Neural progenitor cell (in vitro differentiated cells): ENCODE measurements around the gene VRK2. TPM values are rescaled to one million over a fixed set of nuclear protein-coding genes. Genes with fewer than 3 reads are reported as not detected.

Experiments
- DNase-seq: peaks from one replicate; pipeline ENCODE4 v3.0.0-alpha.2; 2016; ENCODE audit warnings: low spot score
- H2AFZ ChIP-seq: fragments of 200-600 bp; sonication (generic); replicated peaks from 2 replicates; pipeline ENCODE4 v1.6.1; 2016; ENCODE audit warnings: antibody characterized with exemption
- H3F3A ChIP-seq: fragments of 200-600 bp; sonication (generic); 2 replicates; pipeline ENCODE4 v1.6.1; 2016; ENCODE audit warnings: antibody characterized with exemption, low read depth
- H3K27ac ChIP-seq: fragments of 200-600 bp; sonication (generic); 2 replicates; pipeline ENCODE4 v1.5.1; 2016; ENCODE audit warnings: mild to moderate bottlenecking
- H3K27me3 ChIP-seq: fragments of 200-600 bp; sonication (generic); 2 replicates; pipeline ENCODE4 v1.6.1; 2016; ENCODE audit warnings: mild to moderate bottlenecking, moderate library complexity
- H3K36me3 ChIP-seq: fragments of 200-600 bp; sonication (generic); 2 replicates; pipeline ENCODE4 v1.5.1; 2016
- H3K4me1 ChIP-seq: fragments of 200-600 bp; sonication (generic); 2 replicates; pipeline ENCODE4 v1.6.1; 2016; ENCODE audit warnings: mixed run types
- H3K4me2 ChIP-seq: fragments of 200-600 bp; sonication (generic); 2 replicates; pipeline ENCODE4 v1.6.1; 2016
- H3K4me3 ChIP-seq: fragments of 200-600 bp; sonication (generic); 2 replicates; pipeline ENCODE4 v1.5.1; 2016
- H3K79me2 ChIP-seq: fragments of 200-600 bp; sonication (generic); 2 replicates; pipeline ENCODE4 v1.6.1; 2016; ENCODE audit warnings: low read depth
- H3K9ac ChIP-seq: fragments of 200-600 bp; sonication (generic); 2 replicates; pipeline ENCODE4 v1.6.1; 2016
- H3K9me3 ChIP-seq: fragments of 200-600 bp; sonication (generic); 2 replicates; pipeline ENCODE4 v1.5.1; 2016; ENCODE audit warnings: low read depth
- H4K20me1 ChIP-seq: fragments of 200-600 bp; sonication (generic); 2 replicates; pipeline ENCODE4 v1.6.1; 2016; ENCODE audit warnings: low read depth
- H3K27ac Mint-ChIP-seq: 3 replicates; pipeline ENCODE4 v1.8.0; 2021; ENCODE audit warnings: mixed read lengths
- H3K27me3 Mint-ChIP-seq: 2 replicates; pipeline ENCODE4 v1.8.0; 2022; ENCODE audit warnings: low read depth, mild to moderate bottlenecking, inconsistent platforms, moderate library complexity, mixed read lengths; ENCODE audit not compliant: insufficient read depth
- H3K36me3 Mint-ChIP-seq: 3 replicates; pipeline ENCODE4 v1.8.0; 2021; ENCODE audit warnings: mixed read lengths
- H3K4me1 Mint-ChIP-seq: 3 replicates; pipeline ENCODE4 v1.8.0; 2021; ENCODE audit warnings: mixed read lengths
- H3K4me3 Mint-ChIP-seq: 3 replicates; pipeline ENCODE4 v1.8.0; 2021; ENCODE audit warnings: mild to moderate bottlenecking, moderate library complexity, mixed read lengths
- H3K9me3 Mint-ChIP-seq: 3 replicates; pipeline ENCODE4 v1.8.0; 2020; ENCODE audit warnings: mixed read lengths
- EZH2 ChIP-seq: fragments of 200-600 bp; sonication (generic); IDR thresholded peaks from 2 replicates; pipeline ENCODE4 v1.6.1; 2017; ENCODE audit warnings: antibody characterized with exemption, mild to moderate bottlenecking, moderate library complexity
- EZH2phosphoT487 ChIP-seq: fragments of 200-600 bp; sonication (generic); IDR thresholded peaks from 2 replicates; pipeline ENCODE4 v1.6.1; 2017; ENCODE audit warnings: antibody characterized with exemption
- total RNA-seq: library from RNA; depleted of rRNA; stranded (reverse); fragments of >200 nt; gene quantifications from 2 replicates; pipeline ENCODE4 v1.2.3, GENCODE V29; 2015; ENCODE audit warnings: low replicate concordance
- TF ChIP-seq, protein P1 (sequence below): fragments of 200-600 bp; sonication (generic); IDR thresholded peaks from 2 replicates; pipeline ENCODE4 v1.5.1; 2017; ENCODE audit warnings: antibody characterized with exemption, mild to moderate bottlenecking

VRK2 gene
- total RNA-seq, 1 donor from 2014 or later = 39.2 TPM

- Histone ChIP-seq H3K9me3 (no peaks in the 10 kb centered on the region), H3K27ac (no peak overlapping the region), H3F3A (no peaks in the 10 kb centered on the region), H3K36me3 (no peaks in the 10 kb centered on the region), H3K4me1 (peaks cover 3% of the 10 kb centered on the region), H3K27me3 (no peaks in the 10 kb centered on the region), H3K4me2 (no peak overlapping the region), H2AFZ (no peak overlapping the region), H3K79me2 (peaks cover 11% of the 10 kb centered on the region), H3K4me3 (no peak overlapping the region), H4K20me1 (no peaks in the 10 kb centered on the region), H3K9ac (no peak overlapping the region)
- no peak overlapping the region for H3K4me3 Mint-ChIP-seq
- peaks cover 2% of the 10 kb centered on the region for H3K4me1 Mint-ChIP-seq
- no peak overlapping the region for H3K27ac Mint-ChIP-seq
- H3K27me3 Mint-ChIP-seq = no peaks in the 10 kb centered on the region
- no peak for DNase-seq
- H3K9me3 Mint-ChIP-seq = no peaks in the 10 kb centered on the region
- peaks cover 17% of the 10 kb centered on the region for H3K36me3 Mint-ChIP-seq
- TF ChIP-seq, protein P1, sequence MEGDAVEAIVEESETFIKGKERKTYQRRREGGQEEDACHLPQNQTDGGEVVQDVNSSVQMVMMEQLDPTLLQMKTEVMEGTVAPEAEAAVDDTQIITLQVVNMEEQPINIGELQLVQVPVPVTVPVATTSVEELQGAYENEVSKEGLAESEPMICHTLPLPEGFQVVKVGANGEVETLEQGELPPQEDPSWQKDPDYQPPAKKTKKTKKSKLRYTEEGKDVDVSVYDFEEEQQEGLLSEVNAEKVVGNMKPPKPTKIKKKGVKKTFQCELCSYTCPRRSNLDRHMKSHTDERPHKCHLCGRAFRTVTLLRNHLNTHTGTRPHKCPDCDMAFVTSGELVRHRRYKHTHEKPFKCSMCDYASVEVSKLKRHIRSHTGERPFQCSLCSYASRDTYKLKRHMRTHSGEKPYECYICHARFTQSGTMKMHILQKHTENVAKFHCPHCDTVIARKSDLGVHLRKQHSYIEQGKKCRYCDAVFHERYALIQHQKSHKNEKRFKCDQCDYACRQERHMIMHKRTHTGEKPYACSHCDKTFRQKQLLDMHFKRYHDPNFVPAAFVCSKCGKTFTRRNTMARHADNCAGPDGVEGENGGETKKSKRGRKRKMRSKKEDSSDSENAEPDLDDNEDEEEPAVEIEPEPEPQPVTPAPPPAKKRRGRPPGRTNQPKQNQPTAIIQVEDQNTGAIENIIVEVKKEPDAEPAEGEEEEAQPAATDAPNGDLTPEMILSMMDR = no peak
- TF ChIP-seq EZH2phosphoT487 (no peak), EZH2 (no peak)
These were observed 17.0 kb downstream of the VRK2 start for GRCh38 chr2:58063641-58064040.

GRCh38 chr2:58064086-58064485, 17.5 kb downstream of the VRK2 start:
- Histone ChIP-seq H3K9ac (no peak overlapping the region), H3K27ac (no peak overlapping the region), H3K4me2 (no peak overlapping the region), H3K4me3 (no peak overlapping the region), H3K36me3 (no peaks in the 10 kb centered on the region), H3F3A (no peaks in the 10 kb centered on the region), H3K4me1 (peaks cover 3% of the 10 kb centered on the region), H3K79me2 (peaks cover 11% of the 10 kb centered on the region), H2AFZ (no peak overlapping the region), H4K20me1 (no peaks in the 10 kb centered on the region), H3K27me3 (no peaks in the 10 kb centered on the region), H3K9me3 (no peaks in the 10 kb centered on the region)
- no peaks in the 10 kb centered on the region for H3K27me3 Mint-ChIP-seq
- peaks cover 17% of the 10 kb centered on the region for H3K36me3 Mint-ChIP-seq
- no peaks in the 10 kb centered on the region for H3K4me1 Mint-ChIP-seq
- no peak overlapping the region for H3K4me3 Mint-ChIP-seq
- no peak for DNase-seq
- no peak overlapping the region for H3K27ac Mint-ChIP-seq
- no peak for TF ChIP-seq EZH2
- H3K9me3 Mint-ChIP-seq = peaks cover 3% of the 10 kb centered on the region

DNA sequence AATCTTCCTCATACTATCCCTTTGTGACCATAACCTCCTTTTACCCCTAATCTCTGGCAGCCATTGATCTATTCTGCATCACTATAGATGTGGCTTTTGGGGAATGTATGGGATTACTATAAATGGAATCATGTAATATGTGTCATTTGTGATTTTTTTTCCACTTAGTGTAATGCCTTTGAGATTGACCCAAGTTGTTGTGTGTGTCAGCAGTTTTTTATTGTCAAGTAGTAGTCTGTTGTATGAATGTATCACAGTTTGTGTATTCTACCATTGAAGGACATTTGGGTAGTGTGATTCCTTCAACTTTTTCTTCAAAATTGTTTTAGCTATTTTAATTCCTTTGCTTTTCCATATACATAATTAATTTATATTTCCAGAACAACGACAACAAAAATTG, 18.6 kb downstream of the VRK2 start:
- H3K9me3 Mint-ChIP-seq = peaks cover 3% of the 10 kb centered on the region
- no peak overlapping the region for H3K27ac ChIP-seq
- no peak overlapping the region for H3K9ac ChIP-seq
- H4K20me1 ChIP-seq = no peaks in the 10 kb centered on the region
- no peaks in the 10 kb centered on the region for H3K9me3 ChIP-seq
- peaks cover 17% of the 10 kb centered on the region for H3K36me3 Mint-ChIP-seq
- no peaks in the 10 kb centered on the region for H3K36me3 ChIP-seq
- H3K79me2 ChIP-seq = peaks cover 11% of the 10 kb centered on the region
- H2AFZ ChIP-seq = no peak overlapping the region
- no peak overlapping the region for H3K27ac Mint-ChIP-seq
- no peak overlapping the region for H3K4me2 ChIP-seq
- no peak for DNase-seq
- H3K4me3 ChIP-seq = no peak overlapping the region
- H3F3A ChIP-seq = no peaks in the 10 kb centered on the region
- TF ChIP-seq EZH2phosphoT487 (no peak), EZH2 (no peak)
- TF ChIP-seq, protein P1 = no peak
- H3K4me1 ChIP-seq = peaks cover 3% of the 10 kb centered on the region
- H3K27me3 ChIP-seq = no peaks in the 10 kb centered on the region
- H3K27me3 Mint-ChIP-seq = no peaks in the 10 kb centered on the region
- no peak overlapping the region for H3K4me3 Mint-ChIP-seq
- no peaks in the 10 kb centered on the region for H3K4me1 Mint-ChIP-seq

- Mint-ChIP-seq H3K4me1 (no peaks in the 10 kb centered on the region), H3K4me3 (no peak overlapping the region), H3K36me3 (peaks cover 19% of the 10 kb centered on the region), H3K27me3 (no peaks in the 10 kb centered on the region), H3K27ac (no peak overlapping the region), H3K9me3 (peaks cover 6% of the 10 kb centered on the region)
- H3K36me3 ChIP-seq = no peaks in the 10 kb centered on the region
- no peaks in the 10 kb centered on the region for H4K20me1 ChIP-seq
- DNase-seq = no peak
- H3K4me3 ChIP-seq = no peak overlapping the region
- H3K9ac ChIP-seq = no peak overlapping the region
- H2AFZ ChIP-seq = no peak overlapping the region
- no peak overlapping the region for H3K27ac ChIP-seq
- H3F3A ChIP-seq = no peaks in the 10 kb centered on the region
- H3K4me1 ChIP-seq = peaks cover 3% of the 10 kb centered on the region
- no peak for TF ChIP-seq EZH2phosphoT487
- no peak for TF ChIP-seq EZH2
- TF ChIP-seq, protein P1 = no peak
- H3K9me3 ChIP-seq = no peaks in the 10 kb centered on the region
- H3K79me2 ChIP-seq = peaks cover 22% of the 10 kb centered on the region
- H3K4me2 ChIP-seq = no peak overlapping the region
- H3K27me3 ChIP-seq = no peaks in the 10 kb centered on the region
These were observed 20.4 kb downstream of the VRK2 start for GRCh38 chr2:58067001-58067400.
